Activated T-cell treated with anti-CD3 and anti-CD28 coated beads for 24 hours (primary cell): ENCODE measurements around the gene ITFG1.
"Not testable (repeated sequence)": the region's sequence is repeated elsewhere in the genome, so short reads cannot be mapped to it uniquely, and the experiment has no call there.

Experiments used
- DNase-seq: peaks from one replicate; pipeline ENCODE4 v3.0.0-alpha.2; 2020; ENCODE audit warnings: low read depth

The ITFG1 gene

GRCh38 chr16:47473004-47473403 lies 12.1 kb upstream of the ITFG1 start:
- not testable (repeated sequence) for DNase-seq

- DNase-seq: no peak
Observed at GRCh38 chr16:47470810-47471209, 9.9 kb upstream of the ITFG1 start.

GRCh38 chr16:47470211-47470610 lies 9.3 kb upstream of the ITFG1 start:
- no peak for DNase-seq

DNA sequence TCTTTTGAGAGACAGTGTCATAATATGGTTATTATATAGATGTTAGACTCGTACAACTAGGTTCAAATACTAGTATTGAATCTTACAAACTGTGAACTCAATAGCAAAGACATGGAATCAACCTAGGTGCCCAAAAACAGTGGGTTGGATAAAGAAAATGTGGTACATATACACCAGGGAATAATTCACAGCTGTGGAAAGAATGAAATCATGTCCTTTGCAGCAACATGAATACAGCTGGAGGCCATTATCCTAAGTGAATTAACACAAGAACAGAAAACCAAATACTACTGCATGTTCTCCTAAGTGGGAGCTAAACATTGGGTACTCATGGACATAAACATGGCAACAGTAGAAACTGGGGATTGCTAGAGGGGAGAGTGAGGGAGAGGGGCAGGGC lies 8.4 kb upstream of the ITFG1 start:
- no peak for DNase-seq

GRCh38 chr16:47468070-47468689 lies 7.3 kb upstream of the ITFG1 start:
- not testable (repeated sequence) for DNase-seq

- no peak for DNase-seq
Observed at GRCh38 chr16:47467501-47467900, 6.6 kb upstream of the ITFG1 start.

DNA sequence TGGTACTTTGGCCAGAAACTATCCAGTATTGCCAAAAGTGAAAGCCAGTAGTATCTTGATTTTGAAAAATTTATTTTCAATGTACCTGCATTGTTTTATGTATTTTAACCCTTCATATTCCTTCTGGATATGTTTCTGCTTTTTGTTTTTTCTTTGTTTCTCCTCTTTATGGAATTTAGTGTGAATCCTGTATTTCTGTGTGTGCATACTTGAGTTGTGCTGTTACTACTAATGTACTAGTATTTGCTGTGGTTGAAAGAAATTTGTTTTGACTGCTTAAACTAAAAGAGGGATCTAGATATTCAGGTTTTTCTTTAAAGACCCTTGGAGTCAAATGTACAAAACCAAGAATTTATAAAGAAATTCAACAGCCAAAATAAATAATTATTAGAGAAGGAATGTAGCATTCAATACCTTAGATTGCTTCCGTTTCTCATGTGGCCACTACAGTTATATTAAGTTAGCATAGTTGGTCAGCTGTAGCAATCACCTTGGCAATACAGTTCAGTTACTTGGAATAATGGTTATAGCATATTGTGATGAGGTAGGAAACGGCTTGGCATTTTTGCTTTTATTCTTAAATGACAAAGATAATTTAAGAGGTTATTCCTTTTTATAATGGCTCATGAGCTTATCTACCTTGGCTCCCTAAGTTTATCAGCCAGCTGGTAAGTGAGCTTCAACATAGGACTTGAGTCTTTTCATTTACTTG lies 5.2 kb upstream of the ITFG1 start:
- no peak for DNase-seq

GRCh38 chr16:47463771-47464624 lies 3.1 kb upstream of the ITFG1 start:
- DNase-seq: no peak

DNA sequence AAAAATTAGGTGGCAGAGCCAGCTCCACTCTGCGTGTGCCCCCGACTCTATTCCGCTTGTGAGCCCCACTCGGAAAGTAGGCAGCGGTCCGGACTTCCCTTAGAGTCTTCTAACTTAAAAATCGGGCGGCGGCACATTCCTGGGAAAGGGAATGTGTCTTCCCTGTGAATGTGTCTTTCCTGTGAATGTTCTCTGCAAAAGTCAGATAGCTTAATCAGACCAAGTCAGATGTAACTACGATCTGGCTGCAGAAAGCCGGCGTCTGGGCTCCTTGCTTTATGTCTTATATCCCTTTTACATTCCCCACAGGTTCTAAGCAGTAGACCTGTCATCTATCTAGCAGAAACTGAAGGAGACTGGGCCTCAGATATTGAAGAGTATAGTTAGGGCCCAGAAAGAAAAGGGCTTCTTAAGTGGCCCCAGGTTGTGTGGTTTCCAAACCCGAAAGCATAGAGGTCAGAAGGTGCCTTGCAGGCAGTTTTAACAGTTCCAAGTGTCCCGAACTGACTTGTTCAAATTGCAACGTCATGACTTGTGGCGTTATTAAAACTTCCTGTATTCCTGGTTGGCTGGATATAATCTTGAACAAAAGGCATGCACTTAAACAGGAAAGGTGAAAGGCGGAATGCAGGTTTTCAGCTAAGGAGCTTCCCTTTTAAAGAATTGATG lies 869 bp upstream of the ITFG1 start:
- peak; percentile 8 for DNase-seq

DNA sequence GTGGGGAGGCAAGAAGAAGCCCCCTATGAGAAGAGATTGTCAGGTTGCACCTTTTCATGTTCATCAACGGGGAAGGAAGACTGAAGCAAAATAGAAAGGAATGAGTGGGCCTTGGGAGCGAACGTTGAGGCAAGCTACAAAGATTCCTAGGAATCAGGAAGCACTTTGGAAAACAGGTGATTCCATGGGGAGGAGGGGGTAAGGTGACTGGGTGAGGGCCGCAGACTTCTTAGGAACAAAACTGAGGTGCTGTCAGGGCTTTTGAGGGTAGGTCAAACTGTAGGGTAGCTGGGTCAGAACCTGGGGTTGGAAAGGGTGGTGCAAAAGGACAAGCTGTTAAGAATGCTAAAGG lies 528 bp downstream of the ITFG1 start:
- DNase-seq: no peak

- no peak for DNase-seq
Observed at GRCh38 chr16:47459603-47460002, 1.3 kb downstream of the ITFG1 start.

GRCh38 chr16:47458331-47458730 lies 2.5 kb downstream of the ITFG1 start:
- DNase-seq: no peak

DNA sequence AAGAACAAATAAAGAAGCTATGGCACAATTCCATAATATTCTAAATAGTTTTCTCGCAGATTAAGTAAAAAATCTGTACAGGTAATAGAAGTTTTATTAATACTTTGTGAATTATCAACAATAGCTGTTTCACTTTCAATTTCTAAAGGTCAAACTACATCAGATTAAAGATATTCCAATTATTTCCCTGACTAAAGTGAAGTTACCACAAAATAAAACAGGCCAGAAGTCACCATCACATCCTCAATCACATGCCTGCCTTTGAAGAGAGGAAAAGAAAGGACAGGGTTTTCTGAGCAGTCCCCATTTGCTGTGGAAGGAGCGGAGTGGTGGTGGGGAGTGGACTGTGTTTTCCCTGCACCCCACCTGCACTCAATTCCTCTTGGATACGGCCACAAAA lies 11.1 kb downstream of the ITFG1 start:
- DNase-seq: no peak

DNA sequence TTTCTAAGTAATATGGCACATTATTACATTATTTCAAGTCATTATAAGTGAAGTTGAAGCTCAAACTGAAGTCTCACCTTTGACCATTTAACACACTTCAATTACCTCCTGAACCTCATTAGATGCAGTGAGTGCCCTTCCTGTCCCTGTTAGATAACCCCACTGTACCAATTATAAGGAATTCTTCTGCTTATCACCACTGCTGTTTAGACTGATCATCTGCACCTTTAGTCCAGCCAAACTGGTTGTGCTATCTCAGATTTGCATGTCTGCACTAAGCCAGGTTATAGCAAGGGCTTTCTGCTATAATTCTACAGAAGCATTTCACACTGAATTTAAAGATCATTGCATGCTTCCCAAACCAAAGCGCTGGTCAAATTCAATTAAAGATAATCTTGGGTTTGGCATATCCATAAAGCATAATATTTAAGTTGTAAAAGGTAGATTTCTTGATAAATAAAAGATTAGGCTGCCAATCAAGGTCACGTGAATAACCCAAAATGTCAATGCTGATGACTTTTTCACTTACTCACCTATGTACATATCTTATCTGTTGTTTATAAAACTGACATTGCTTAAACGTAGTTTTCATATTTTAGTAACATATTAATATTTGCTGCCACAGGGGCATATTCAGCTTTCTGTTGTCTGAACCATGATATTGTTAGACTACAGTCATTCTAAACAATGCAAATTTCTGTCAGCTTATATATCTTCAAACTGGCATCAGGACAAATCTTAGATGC lies 11.9 kb downstream of the ITFG1 start:
- DNase-seq: no peak

DNA sequence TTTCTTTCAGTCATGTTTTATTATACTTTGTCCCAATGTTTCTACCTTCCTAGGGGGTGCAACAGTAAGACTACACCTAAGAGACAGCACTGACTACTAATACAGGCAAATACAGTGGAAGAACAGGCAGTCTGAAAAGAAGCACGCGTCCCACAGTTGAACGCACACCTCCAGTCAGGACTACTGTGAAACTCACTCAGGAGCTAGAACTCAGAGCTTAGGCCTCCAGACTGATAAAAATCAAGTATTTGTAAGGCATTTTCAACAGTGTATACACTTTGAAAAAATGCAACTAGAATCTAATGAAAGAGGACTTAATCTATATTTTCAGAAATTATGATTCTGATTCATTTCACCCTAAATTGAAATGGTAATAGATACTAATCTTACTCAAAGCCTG lies 14.4 kb downstream of the ITFG1 start:
- no peak for DNase-seq

DNA sequence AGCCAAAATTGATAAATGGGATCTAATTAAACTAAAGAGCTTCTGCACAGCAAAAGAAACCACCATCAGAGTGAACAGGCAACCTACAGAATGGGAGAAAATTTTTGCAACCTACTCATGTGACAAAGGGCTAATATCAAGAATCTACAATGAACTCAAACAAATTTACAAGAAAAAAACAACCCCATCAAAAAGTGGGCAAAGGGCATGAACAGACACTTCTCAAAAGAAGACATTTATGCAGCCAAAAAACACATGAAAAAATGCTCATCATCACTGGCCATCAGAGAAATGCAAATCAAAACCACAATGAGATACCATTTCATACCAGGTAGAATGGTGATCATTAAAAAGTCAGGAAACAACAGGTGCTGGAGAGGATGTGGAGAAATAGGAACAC lies 18.0 kb downstream of the ITFG1 start:
- not testable (repeated sequence) for DNase-seq

GRCh38 chr16:47440066-47440465 lies 20.8 kb downstream of the ITFG1 start:
- not testable (repeated sequence) for DNase-seq

DNA sequence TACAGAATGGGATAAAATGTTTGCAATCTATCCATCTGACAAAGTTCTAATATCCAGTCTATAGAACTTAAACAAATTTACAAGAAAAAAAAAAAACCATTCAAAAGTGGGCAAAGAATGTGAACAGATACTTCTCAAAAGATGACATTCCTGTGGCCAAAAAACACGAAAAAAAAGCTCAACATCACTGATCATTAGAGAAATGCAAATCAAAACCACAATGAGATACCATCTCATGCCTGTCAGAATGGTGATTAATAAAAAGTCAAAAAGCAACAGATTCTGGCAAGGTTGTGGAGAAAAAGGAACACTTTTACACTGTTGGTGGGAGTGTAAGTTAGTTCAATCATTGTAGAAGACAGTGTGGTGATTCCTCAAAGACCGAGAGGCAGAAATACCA lies 26.6 kb downstream of the ITFG1 start:
- not testable (repeated sequence) for DNase-seq

DNA sequence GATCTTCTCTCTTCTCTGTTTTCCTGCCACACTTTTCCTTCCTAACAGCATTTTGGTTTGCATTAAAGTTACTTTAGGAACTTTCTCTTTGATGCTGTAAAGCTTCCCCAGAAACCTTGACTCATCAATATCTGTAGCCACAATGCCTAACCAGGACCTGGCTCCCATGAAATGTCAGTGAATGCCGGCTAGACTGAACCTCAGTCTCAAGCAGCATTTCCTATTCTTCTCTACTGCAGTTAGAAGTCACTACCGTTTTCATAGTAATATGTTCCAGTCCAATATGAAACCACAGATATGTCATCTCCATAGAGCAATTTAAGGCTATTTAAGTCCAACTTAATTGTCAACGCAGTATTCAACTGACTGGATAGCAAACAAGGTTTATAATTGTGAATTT lies 28.9 kb downstream of the ITFG1 start:
- no peak for DNase-seq

GRCh38 chr16:47426806-47427205 lies 34.1 kb downstream of the ITFG1 start:
- DNase-seq: no peak

DNA sequence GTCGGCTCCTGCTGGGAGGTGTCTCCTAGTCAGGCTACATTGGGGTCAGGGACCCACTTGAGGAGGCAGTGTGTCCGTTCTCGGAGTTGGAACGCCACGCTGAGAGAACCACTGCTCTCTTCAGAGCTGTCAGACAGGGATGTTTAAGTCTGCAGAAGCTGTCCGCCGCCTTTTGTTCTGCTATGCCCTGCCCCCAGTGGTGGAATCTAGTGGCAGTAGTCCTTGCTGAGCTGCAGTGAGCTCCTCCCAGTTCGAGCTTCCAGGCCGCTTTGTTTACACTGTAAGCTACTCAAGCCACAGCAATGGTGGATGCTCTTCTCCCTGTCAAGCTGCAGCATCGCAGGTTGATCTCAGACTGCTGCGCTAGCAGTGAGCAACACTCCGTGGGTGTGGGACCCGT lies 36.0 kb downstream of the ITFG1 start:
- DNase-seq: no peak

DNA sequence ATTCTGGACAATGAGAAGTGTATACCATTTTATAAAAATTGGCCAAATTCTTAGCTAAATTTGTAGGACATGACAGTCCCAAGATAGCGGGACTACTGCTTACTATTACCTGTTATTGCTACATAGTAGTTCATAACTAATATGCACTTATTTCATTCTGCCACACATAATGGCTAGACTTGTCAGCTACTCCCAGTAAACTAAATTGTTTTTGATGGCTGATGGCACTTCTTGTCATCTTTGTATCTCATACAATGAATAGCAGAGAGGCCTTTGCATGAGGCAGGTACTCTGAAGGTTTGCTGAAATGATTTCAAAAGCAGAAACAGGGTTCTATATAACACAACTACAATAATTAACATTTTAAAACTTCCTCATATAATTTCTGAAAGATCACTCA lies 44.0 kb downstream of the ITFG1 start:
- DNase-seq: no peak
